Epithelial cell of esophagus (primary cell): ENCODE data around the gene APOBEC3B.

ENCODE experiments used
- DNase-seq: peaks from one replicate; pipeline ENCODE4 v3.0.0; 2010; ENCODE audit warnings: low read depth
- H3K4me3 ChIP-seq: 2 replicates; pipeline ENCODE4 v1.5.1; 2011; ENCODE audit warnings: mild to moderate bottlenecking, low read length, control low read depth
- TF ChIP-seq, protein P1 (sequence below): IDR thresholded peaks from 2 replicates; pipeline ENCODE4 v1.5.1; 2011; ENCODE audit warnings: low read depth, mild to moderate bottlenecking, low read length, control low read depth, inconsistent platforms; ENCODE audit not compliant: insufficient read depth; ENCODE audit errors: missing control alignments

APOBEC3B gene

DNA sequence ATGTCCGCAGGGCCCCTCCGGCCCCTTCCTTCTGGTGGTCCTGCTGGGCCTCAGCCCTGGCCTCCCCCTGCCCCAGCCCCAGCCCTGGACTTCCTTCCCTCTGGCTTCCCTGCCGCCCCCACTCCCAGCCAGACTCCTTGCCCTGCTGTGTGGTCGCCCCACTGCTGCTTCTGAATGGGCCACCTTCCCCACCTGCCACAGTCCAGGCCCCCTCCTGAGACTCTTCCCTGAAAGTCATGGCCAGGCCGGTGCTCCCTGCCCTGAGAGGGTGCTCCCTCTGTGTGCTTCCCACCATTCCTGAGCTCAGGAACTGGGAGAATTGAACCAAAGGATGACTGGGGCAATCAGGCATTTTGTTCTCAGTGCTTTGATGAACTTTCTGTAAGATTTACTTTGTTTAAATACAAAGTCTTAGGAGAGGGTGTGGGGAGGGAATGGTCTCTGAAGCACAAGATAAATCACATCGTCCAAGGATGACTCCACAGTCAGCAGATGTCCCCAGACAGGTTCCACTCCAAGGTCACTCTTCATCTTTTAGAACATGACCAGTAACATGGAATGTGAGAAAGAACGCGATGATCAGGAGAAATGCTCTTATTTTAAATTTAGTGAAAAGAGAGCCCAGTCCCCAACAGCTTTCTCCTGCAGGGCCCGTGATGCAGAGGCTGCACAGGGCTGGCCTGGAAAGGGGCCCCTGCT, 39.6 kb downstream of the APOBEC3B start:
- no peak for DNase-seq
- TF ChIP-seq, protein P1, sequence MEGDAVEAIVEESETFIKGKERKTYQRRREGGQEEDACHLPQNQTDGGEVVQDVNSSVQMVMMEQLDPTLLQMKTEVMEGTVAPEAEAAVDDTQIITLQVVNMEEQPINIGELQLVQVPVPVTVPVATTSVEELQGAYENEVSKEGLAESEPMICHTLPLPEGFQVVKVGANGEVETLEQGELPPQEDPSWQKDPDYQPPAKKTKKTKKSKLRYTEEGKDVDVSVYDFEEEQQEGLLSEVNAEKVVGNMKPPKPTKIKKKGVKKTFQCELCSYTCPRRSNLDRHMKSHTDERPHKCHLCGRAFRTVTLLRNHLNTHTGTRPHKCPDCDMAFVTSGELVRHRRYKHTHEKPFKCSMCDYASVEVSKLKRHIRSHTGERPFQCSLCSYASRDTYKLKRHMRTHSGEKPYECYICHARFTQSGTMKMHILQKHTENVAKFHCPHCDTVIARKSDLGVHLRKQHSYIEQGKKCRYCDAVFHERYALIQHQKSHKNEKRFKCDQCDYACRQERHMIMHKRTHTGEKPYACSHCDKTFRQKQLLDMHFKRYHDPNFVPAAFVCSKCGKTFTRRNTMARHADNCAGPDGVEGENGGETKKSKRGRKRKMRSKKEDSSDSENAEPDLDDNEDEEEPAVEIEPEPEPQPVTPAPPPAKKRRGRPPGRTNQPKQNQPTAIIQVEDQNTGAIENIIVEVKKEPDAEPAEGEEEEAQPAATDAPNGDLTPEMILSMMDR = no peak
- H3K4me3 ChIP-seq = no peak overlapping the region

DNA sequence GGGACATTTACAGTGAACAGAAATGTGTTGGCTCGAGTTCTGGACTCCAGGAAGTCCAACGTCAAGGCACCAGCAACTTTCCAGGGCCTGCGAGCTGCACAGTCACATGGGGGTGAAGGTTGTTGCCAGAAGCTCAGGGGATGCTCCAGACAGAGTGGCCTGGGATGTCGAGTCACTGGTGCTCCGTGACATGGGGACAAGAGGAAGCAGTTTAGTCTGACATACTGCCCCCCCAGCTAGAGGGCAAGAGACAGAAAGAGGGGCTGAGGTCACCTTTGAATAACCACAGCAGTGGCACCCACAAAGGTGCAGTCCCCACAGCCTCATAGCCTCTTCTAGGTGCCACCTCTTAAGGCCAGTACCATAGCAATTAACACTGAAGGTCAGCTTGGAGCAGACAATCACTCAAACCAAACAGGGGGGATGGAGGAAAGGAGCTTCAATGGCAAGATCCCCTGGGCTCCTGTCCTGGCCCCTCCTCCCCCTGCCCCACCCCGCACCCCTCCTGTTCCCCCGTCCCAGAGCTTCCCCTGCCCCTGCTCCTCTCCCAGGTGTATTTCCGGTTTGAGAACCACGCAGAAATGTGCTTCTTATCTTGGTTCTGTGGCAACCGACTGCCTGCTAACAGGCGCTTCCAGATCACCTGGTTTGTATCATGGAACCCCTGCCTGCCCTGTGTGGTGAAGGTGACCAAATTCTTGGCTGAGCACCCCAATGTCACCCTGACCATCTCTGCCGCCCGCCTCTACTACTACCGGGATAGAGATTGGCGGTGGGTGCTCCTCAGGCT, 42.6 kb downstream of the APOBEC3B start:
- no peak overlapping the region for H3K4me3 ChIP-seq
- DNase-seq = no peak
- TF ChIP-seq, protein P1 = no peak

DNA sequence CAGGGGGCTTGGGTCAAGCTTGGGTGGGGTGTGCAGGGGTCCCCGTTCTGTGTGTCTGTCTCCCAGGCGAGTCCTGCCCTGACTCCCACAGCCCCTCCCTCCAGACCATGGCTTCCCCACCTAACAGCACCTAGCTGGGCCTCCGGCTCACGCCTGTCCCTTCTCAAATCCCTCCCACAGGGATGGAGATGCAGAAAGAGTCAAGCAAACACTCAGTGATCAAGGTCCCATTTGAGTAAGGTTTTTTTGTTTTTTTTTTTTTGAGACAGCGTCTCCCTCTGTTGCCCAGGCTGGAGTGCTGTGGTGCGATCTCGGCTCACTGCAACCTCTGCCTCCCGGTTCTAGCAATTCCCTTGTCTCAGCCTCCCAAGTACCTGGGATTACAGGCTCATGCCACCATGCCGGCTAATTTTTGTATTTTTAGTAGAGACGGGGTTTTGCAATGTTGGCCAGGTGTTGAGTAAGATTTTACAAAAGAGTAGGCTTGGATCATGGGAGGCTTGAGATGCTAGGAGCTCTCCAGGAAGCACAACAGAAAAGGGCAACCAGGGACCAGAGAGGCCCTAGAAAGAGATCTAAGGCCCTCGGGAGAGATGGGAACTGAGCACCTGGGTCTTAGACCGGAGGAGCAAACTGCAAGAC, 44.5 kb downstream of the APOBEC3B start:
- TF ChIP-seq, protein P1 = no peak
- no peak overlapping the region for H3K4me3 ChIP-seq
- DNase-seq = no peak

DNA sequence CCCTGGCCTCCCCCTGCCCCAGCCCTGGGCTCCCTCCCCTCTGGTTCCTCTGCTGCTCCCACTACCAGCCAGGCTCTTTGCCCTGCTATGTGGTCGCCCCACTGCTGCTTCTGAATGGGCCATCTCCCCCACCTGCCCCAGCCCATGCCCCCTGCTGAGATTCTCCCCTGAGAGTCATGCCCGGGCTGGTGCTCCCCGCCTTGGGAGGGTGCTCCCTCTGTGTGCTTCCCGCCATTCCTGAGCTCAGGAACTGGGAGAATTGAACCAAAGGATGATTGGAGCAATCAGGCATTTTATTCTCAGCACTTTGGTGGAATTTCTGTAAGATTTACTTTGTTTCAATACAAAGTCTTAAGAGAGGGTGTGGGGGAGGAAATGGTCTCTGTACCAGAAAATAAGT, 45.6 kb downstream of the APOBEC3B start:
- TF ChIP-seq, protein P1 = no peak
- no peak overlapping the region for H3K4me3 ChIP-seq
- no peak for DNase-seq

DNA sequence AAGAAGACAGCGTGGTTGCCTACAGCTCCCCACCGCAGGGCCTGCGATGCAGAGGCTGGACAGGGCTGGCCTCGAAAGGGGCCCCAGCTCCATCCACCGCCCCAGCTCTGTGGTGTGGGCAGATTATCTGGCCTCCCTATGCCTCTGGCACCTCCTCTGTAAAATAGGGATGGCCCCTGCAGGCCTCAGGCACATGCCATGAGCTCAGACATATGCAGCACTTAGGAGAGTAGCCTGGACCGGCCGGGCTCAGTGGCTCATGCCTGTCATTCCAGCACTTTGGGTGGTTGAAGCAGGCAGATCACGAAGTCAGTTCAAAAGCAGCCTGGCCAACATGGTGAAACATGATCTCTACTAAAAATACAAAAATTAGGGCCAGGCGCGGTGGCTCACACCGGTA, 46.1 kb downstream of the APOBEC3B start:
- no peak overlapping the region for H3K4me3 ChIP-seq
- TF ChIP-seq, protein P1 = no peak
- no peak for DNase-seq

DNA sequence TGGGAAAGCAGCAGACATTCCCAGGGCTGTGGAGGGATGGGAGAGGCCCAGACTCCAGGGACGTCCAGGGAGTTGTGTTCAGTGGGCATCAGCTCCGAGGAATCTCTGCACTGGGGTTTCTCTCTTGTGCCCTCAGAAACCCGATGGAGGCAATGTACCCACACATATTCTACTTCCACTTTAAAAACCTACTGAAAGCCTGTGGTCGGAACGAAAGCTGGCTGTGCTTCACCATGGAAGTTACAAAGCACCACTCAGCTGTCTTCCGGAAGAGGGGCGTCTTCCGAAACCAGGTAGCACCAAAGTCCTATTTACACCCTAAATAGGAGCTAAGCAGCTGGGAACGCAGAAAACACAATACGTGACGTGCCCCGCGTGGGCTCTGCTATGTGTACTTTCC, 47.1 kb downstream of the APOBEC3B start:
- TF ChIP-seq, protein P1 = no peak
- no peak overlapping the region for H3K4me3 ChIP-seq
- DNase-seq = no peak
